Sigmoid colon (tissue), 4 donors: Measurements from ENCODE around the gene TMED1.

Source experiments
- EP300 ChIP-seq, 4 donors: sonication (generic); formaldehyde crosslinking; IDR thresholded peaks; one replicate each; pipeline ENCODE4 v1.6.1; 2017; ENCODE audit warnings: antibody characterized with exemption in 4 of 4
- POLR2A ChIP-seq, 2 donors: fragments of 450-650 bp; IDR thresholded peaks; one replicate each; pipeline ENCODE4 v1.6.1; 2016; ENCODE audit warnings: antibody characterized with exemption in 2 of 2, mild to moderate bottlenecking in 2 of 2, moderate library complexity in 2 of 2
- POLR2AphosphoS5 ChIP-seq, 4 donors: sonication (generic); formaldehyde crosslinking; IDR thresholded peaks; one replicate each; pipeline ENCODE4 v1.6.1; 2017; ENCODE audit warnings: antibody characterized with exemption in 4 of 4
- TF ChIP-seq, protein P1 (sequence below), 4 experiments: fragments of 450-650 bp in 3 of 4; fragments of 200-600 bp in 1 of 4; IDR thresholded peaks; one replicate each; pipeline ENCODE4 v1.5.1; 2016 to 2019; ENCODE audit warnings: antibody characterized with exemption in 4 of 4, mild to moderate bottlenecking in 3 of 4, moderate library complexity in 2 of 4

DNA sequence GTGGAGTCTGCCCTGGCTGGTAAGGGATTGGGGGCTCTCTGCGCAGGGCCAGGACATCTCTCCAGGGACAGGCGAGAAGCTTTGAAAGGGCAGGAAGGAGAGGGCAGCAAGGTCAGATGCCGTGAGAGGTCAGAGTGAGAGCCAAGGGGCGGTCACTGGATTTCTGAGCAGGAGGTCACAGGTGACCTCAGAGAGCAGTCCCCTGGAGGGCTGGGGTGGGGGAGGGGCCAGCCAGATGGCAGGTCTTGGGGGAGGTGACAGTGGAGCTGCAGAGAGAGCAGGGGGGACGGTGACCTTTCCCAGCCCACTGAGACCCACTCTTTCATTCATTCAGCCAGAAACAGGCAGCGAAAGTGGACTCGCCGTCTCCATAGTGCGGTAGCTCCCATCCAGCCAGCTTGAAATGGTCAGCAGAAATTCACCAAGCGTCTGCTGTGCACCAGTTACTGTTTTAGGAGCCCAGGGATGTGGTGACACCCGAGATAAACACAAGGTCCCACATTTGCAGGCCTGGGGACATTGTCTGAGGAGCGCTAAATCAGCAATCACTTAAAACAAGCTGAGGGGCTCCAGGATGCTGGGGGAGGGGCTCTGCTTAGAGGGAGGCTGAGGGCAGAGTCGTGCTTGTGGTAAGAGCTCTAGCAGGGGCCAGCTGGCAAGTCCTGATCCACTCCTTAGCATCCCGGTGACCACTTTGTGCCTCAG, 45.5 kb upstream of the TMED1 start:
- TF ChIP-seq, protein P1, sequence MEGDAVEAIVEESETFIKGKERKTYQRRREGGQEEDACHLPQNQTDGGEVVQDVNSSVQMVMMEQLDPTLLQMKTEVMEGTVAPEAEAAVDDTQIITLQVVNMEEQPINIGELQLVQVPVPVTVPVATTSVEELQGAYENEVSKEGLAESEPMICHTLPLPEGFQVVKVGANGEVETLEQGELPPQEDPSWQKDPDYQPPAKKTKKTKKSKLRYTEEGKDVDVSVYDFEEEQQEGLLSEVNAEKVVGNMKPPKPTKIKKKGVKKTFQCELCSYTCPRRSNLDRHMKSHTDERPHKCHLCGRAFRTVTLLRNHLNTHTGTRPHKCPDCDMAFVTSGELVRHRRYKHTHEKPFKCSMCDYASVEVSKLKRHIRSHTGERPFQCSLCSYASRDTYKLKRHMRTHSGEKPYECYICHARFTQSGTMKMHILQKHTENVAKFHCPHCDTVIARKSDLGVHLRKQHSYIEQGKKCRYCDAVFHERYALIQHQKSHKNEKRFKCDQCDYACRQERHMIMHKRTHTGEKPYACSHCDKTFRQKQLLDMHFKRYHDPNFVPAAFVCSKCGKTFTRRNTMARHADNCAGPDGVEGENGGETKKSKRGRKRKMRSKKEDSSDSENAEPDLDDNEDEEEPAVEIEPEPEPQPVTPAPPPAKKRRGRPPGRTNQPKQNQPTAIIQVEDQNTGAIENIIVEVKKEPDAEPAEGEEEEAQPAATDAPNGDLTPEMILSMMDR (IDR thresholded peaks at IDR 0.05) = no peak
- no peak for TF ChIP-seq POLR2A (IDR thresholded peaks at IDR 0.05)
- TF ChIP-seq POLR2AphosphoS5 (IDR thresholded peaks at IDR 0.05) = no peak
- no peak for TF ChIP-seq EP300 (IDR thresholded peaks at IDR 0.05)
